Renal pelvis (tissue), 12 donors: Measurements from ENCODE around the gene FTCDNL1. TPM values are rescaled to one million over a fixed set of nuclear protein-coding genes. Genes with fewer than 3 reads are reported as not detected.

ENCODE experiments used
- DNase-seq: peaks from one replicate; pipeline ENCODE4 v3.0.0-alpha.2; 2013
- long read RNA-seq, 16 experiments: transcript quantifications; one replicate each; lab custom pipeline, GENCODE V29; 2026
- polyA plus RNA-seq, 3 donors: library from polyadenylated mRNA; unstranded; fragments of 120-200 nt; gene quantifications; one replicate each; pipeline ENCODE4 v1.2.1, GENCODE V29; 2013; ENCODE audit not compliant: insufficient read length in 3 of 3

FTCDNL1 gene
- 1 to 10 TPM; 1.1 to 1.5 (median 1.3) TPM for polyA plus RNA-seq
- long read RNA-seq, donor 1: 0 reads
- long read RNA-seq, donor 2: 0 reads
- long read RNA-seq, donor 3: 0 reads
- long read RNA-seq, donor 4: 0 reads
- long read RNA-seq, donor 5: 0 reads
- long read RNA-seq, donor 6: 0 reads
- long read RNA-seq, donor 7: 0 reads
- long read RNA-seq, donor 8: 0 reads
- long read RNA-seq, donor 9, partial matches to known transcripts: 0 of 9 reads
- long read RNA-seq, donor 9, other reads (novel, unspliced or antisense): 9 of 9 reads
- long read RNA-seq, donor 10: 0 reads
- long read RNA-seq, donor 11: 0 reads
- long read RNA-seq, donor 12: 0 reads
- long read RNA-seq, donor 13: 0 reads
- long read RNA-seq, donor 14: 0 reads
- long read RNA-seq, donor 15: 0 reads
- long read RNA-seq, donor 16, partial matches to known transcripts: 28 of 78 reads
- long read RNA-seq, donor 16, other reads (novel, unspliced or antisense): 50 of 78 reads

- DNase-seq: peak; percentile 43
Measured at GRCh38 chr2:199850718-199851500, at the start of gene FTCDNL1. FTCDNL1 (minus strand) TSS chr2:199851192; CDS start chr2:199848962, 2,230 bp downstream.

GRCh38 chr2:199896617-199897016 is 45.6 kb upstream of the FTCDNL1 start:
- DNase-seq: no peak

GRCh38 chr2:199895406-199895805 is 44.4 kb upstream of the FTCDNL1 start:
- DNase-seq: no peak

GRCh38 chr2:199883474-199884212 is 32.7 kb upstream of the FTCDNL1 start:
- no peak for DNase-seq

GRCh38 chr2:199882667-199883066 is 31.7 kb upstream of the FTCDNL1 start:
- no peak for DNase-seq

- no peak for DNase-seq
Measured at GRCh38 chr2:199875400-199875799, 24.4 kb upstream of the FTCDNL1 start.

- no peak for DNase-seq
Measured at GRCh38 chr2:199874209-199874608, 23.2 kb upstream of the FTCDNL1 start.

GRCh38 chr2:199870581-199870980 is 19.6 kb upstream of the FTCDNL1 start:
- no peak for DNase-seq

GRCh38 chr2:199869653-199870052 is 18.7 kb upstream of the FTCDNL1 start:
- no peak for DNase-seq

- DNase-seq: no peak
Measured at GRCh38 chr2:199869227-199869541, 18.2 kb upstream of the FTCDNL1 start.

GRCh38 chr2:199868431-199869226 is 17.6 kb upstream of the FTCDNL1 start:
- DNase-seq: no peak

- no peak for DNase-seq
Measured at GRCh38 chr2:199865905-199866304, 14.9 kb upstream of the FTCDNL1 start.

- no peak for DNase-seq
Measured at GRCh38 chr2:199862788-199863187, 11.8 kb upstream of the FTCDNL1 start.

GRCh38 chr2:199861132-199861774 is 10.3 kb upstream of the FTCDNL1 start:
- no peak for DNase-seq

GRCh38 chr2:199855812-199856211 is 4.8 kb upstream of the FTCDNL1 start:
- no peak for DNase-seq

- no peak for DNase-seq
Measured at GRCh38 chr2:199851883-199852282, 891 bp upstream of the FTCDNL1 start.

GRCh38 chr2:199851501-199851810 is 464 bp upstream of the FTCDNL1 start:
- no peak for DNase-seq

GRCh38 chr2:199850218-199850717 is 724 bp downstream of the FTCDNL1 start:
- no peak for DNase-seq

- no peak for DNase-seq
Measured at GRCh38 chr2:199848389-199849130, 2.4 kb downstream of the FTCDNL1 start.

GRCh38 chr2:199847181-199847864 is 3.7 kb downstream of the FTCDNL1 start:
- DNase-seq: no peak
